HEK293T (cell line): ENCODE data around the gene UQCRQ.

Experiments used
- BHLHE40 ChIP-seq: fragments of 450-650 bp; IDR thresholded peaks from 2 replicates; pipeline ENCODE4 v1.6.1; 2016; ENCODE audit warnings: mild to moderate bottlenecking, moderate library complexity, borderline replicate concordance
- TARDBP ChIP-seq: fragments of 450-650 bp; IDR thresholded peaks from 2 replicates; pipeline ENCODE4 v1.6.1; 2016

GRCh38 chr5:132825033-132825833 lies 41.2 kb upstream of the UQCRQ start:
- no peak for TF ChIP-seq TARDBP
- no peak for TF ChIP-seq BHLHE40
